GM10248 (cell line): ENCODE measurements around the gene ERG.

Experiments
- CTCF ChIA-PET: fragments of 300-600 bp; sonication (Branson Sonifier 250); formaldehyde crosslinking; extraction: SDS; loops from one replicate; lab custom pipeline; 2021; ENCODE audit warnings: antibody characterized with exemption; lab: Yijun Ruan, JAX
- POLR2A ChIA-PET: fragments of 350-650 bp; sonication (Branson Sonifier 250); formaldehyde crosslinking; extraction: SDS; loops from one replicate; lab custom pipeline; 2020; ENCODE audit warnings: antibody characterized with exemption; lab: Yijun Ruan, JAX
- DNase-seq: peaks from one replicate; pipeline ENCODE4 v3.0.0; 2012; ENCODE audit errors: extremely low spot score
- TF ChIP-seq, protein P1 (sequence below): IDR thresholded peaks from 2 replicates; pipeline ENCODE4 v1.5.1; 2012; ENCODE audit warnings: mild to moderate bottlenecking, low read depth; ENCODE audit errors: extremely low read depth, missing control alignments, control extremely low read depth

ERG gene

DNA sequence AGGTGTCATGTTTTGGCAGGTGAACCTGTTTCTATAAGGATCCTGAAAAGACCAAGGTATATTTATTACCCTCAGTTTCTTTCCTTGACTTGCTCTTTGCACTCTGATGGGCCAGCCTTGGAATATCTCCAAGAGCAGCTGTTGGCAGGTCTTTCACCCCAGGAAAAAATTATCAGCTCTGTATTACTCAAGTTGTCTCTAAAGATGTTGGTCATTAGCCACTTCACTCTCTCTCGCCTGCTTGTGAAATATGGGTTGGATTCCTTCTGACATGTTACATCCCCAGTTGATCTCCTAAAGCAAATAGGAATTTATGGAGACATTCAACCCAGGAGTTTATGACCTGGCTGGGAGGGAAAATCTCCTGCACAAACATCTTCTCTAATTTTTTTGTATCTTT lies 155.5 kb downstream of the ERG start:
- POLR2A ChIA-PET, result no interaction called here
- TF ChIP-seq, protein P1, sequence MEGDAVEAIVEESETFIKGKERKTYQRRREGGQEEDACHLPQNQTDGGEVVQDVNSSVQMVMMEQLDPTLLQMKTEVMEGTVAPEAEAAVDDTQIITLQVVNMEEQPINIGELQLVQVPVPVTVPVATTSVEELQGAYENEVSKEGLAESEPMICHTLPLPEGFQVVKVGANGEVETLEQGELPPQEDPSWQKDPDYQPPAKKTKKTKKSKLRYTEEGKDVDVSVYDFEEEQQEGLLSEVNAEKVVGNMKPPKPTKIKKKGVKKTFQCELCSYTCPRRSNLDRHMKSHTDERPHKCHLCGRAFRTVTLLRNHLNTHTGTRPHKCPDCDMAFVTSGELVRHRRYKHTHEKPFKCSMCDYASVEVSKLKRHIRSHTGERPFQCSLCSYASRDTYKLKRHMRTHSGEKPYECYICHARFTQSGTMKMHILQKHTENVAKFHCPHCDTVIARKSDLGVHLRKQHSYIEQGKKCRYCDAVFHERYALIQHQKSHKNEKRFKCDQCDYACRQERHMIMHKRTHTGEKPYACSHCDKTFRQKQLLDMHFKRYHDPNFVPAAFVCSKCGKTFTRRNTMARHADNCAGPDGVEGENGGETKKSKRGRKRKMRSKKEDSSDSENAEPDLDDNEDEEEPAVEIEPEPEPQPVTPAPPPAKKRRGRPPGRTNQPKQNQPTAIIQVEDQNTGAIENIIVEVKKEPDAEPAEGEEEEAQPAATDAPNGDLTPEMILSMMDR, result no peak
- no peak for DNase-seq
- CTCF ChIA-PET, result interaction anchor here (1.7 to 2.5 kb wide), 2 partner anchors 9 to 123 kb away, joined by 5 to 18 read pairs; no protein-coding TSS in a partner anchor

DNA sequence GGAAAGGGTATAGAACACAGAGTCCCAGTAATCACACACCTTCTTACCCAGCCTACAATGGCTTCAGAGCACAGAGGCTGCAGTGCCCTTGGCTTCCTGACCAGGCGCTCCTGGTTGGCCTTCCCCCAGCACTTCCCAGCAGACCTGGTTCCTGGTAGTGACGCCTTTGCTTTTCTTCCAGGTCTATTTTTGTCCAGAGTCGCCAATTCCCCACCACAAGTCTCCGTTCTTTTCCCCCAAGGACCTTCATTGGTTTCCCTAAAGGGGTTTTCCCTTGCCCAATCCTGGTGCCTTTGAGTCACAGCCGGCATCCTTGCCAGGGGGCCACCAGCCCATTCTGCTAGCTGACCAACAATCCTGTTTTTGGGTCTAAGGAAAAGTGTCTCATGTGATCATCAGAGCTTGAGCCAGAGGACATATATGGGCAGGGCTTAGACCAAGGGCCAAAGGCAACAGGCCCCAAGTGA lies 156.7 kb downstream of the ERG start:
- TF ChIP-seq, protein P1, result no peak
- no peak for DNase-seq
- ChIA-PET POLR2A (no interaction called here), CTCF (interaction anchor here (1.7 kb wide), 1 partner anchor 122 kb away, joined by 5 read pairs; no protein-coding TSS in a partner anchor)

DNA sequence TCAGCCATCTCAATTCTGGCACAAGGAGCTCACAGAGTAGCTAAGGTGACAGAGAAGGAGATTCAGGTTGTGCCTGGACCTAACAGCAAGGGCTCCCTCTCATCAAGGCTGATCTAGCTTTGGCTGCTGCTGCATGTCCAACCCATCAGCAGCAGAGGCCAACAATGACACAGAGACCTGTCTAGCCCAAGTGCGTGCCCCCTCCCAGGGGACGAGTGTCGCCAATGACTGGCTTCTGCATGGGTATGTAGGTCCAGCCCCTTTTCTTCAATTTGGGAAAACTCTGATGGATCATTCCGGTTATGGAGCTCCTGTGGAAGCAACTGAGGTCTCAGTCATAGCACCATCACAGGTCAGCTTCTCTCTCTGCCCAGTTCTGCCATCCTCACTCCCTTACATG lies 158.1 kb downstream of the ERG start:
- POLR2A ChIA-PET, result no interaction called here

DNA sequence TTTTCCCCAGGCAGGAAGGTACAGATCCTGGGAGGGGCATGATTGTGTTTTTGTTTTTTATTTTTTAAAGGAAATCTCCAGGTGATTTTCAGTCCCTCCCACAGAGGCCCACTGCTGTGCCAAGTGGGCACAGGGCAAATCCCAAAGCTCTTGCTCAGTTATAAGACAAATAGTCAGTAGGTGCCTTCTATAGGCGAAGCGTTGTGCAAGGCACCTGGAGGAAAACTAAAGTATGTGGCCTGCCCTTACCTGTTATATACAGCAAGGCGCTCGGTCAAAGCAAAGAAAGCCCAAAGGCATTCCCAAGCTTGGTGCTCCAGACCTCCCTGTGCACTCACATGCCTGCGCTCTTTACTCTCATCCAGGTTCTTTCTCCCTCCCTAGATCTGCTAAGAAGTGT lies 160.5 kb downstream of the ERG start:
- ChIA-PET CTCF (interaction anchor here (1.3 to 2.5 kb wide), 2 partner anchors 12 to 119 kb away, joined by 3 to 11 read pairs; no protein-coding TSS in a partner anchor), POLR2A (no interaction called here)
- no peak for DNase-seq
- TF ChIP-seq, protein P1, result no peak

More for the DNA sequence above, 158.1 kb downstream of the ERG start:
- TF ChIP-seq, protein P1, result no peak
- CTCF ChIA-PET, result interaction anchor here (0.6 kb wide), 1 partner anchor 12 kb away, joined by 3 read pairs; no protein-coding TSS in a partner anchor
- no peak for DNase-seq

DNA sequence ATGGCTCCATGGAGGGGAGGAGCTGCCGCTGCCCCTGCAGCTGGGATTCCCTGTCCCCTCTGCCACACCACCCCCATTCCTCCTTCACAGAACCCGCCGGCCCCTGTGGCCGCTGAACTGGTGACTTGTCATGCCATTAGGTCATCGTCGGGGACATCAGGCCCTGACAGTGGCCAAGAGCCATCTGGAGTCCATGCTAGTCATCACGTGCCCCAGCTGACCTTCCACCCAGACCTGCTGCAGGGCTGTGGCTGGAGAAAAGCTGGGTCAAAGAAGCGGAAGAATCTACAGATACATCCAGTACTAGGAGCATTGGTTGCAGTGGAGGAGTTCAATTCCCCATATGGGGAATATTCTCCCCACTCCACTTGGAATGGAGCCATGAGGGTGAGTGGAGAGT lies 163.4 kb downstream of the ERG start:
- ChIA-PET POLR2A (no interaction called here), CTCF (interaction anchor here (1.3 to 2.9 kb wide), 2 partner anchors 18 to 21 kb away, joined by 3 to 8 read pairs; no protein-coding TSS in a partner anchor)
- TF ChIP-seq, protein P1, result no peak
- DNase-seq, result no peak

- TF ChIP-seq, protein P1, result no peak
- ChIA-PET POLR2A (no interaction called here), CTCF (interaction anchor here (1.0 to 1.7 kb wide), 3 partner anchors 12 to 174 kb away, joined by 3 to 4 read pairs (median 3); no protein-coding TSS in a partner anchor)
- DNase-seq, result no peak
These were observed 164.7 kb downstream of the ERG start for GRCh38 chr21:38333301-38334272.
